Kidney tubule cell (primary cell): ENCODE measurements around the gene NCF2.
"Not testable (repeated sequence)": the region's sequence is repeated elsewhere in the genome, so short reads cannot be mapped to it uniquely, and the experiment has no call there.

Experiments used
- DNase-seq: peaks from one replicate; pipeline ENCODE4 v3.0.0-alpha.2; 2018; ENCODE audit warnings: low spot score

Gene NCF2

GRCh38 chr1:183590244-183591191, at the start of gene NCF2:
Gene NCF2, minus strand, starts transcription at chr1:183590459. Its CDS starts 130 bp downstream, at chr1:183590329.
- peak; percentile 58 for DNase-seq

GRCh38 chr1:183638649-183639387, 48.6 kb upstream of the NCF2 start:
- DNase-seq: no peak

GRCh38 chr1:183636783-183637182, 46.5 kb upstream of the NCF2 start:
- no peak for DNase-seq

GRCh38 chr1:183636334-183636682, 46.0 kb upstream of the NCF2 start:
- no peak for DNase-seq

GRCh38 chr1:183635606-183636333, 45.5 kb upstream of the NCF2 start, which contains the start of gene ARPC5:
Gene ARPC5, minus strand, starts transcription at chr1:183635783. Its CDS starts 124 bp downstream, at chr1:183635659.
- peak; percentile 99 for DNase-seq

GRCh38 chr1:183635099-183635605, 44.9 kb upstream of the NCF2 start:
- DNase-seq: peak; percentile 44

- DNase-seq: no peak
Measured at GRCh38 chr1:183634429-183635065, 44.3 kb upstream of the NCF2 start.

GRCh38 chr1:183633676-183634343, 43.6 kb upstream of the NCF2 start:
- DNase-seq: peak; percentile 79

GRCh38 chr1:183632964-183633363, 42.7 kb upstream of the NCF2 start:
- peak; percentile 41 for DNase-seq

GRCh38 chr1:183632114-183632513, 41.9 kb upstream of the NCF2 start:
- DNase-seq: no peak

GRCh38 chr1:183630748-183631147, 40.5 kb upstream of the NCF2 start:
- DNase-seq: no peak

GRCh38 chr1:183628537-183628936, 38.3 kb upstream of the NCF2 start:
- no peak for DNase-seq

- DNase-seq: not testable (repeated sequence)
Measured at GRCh38 chr1:183626236-183626635, 36.0 kb upstream of the NCF2 start.

- peak; percentile 90 for DNase-seq
Measured at GRCh38 chr1:183622884-183623785, 32.9 kb upstream of the NCF2 start.

GRCh38 chr1:183622013-183622412, 31.8 kb upstream of the NCF2 start:
- DNase-seq: no peak

GRCh38 chr1:183620311-183620710, 30.1 kb upstream of the NCF2 start:
- no peak for DNase-seq

- no peak for DNase-seq
Measured at GRCh38 chr1:183619781-183620180, 29.5 kb upstream of the NCF2 start.

- not testable (repeated sequence) for DNase-seq
Measured at GRCh38 chr1:183618202-183618601, 27.9 kb upstream of the NCF2 start.

GRCh38 chr1:183612975-183613374, 22.7 kb upstream of the NCF2 start:
- DNase-seq: not testable (repeated sequence)

- no peak for DNase-seq
Measured at GRCh38 chr1:183612407-183612806, 22.1 kb upstream of the NCF2 start.
